Stimulated activated CD4-positive, alpha-beta T cell treated with anti-CD3 and anti-CD28 coated beads, Interleukin-12 subunit alpha, Interleukin-12 subunit beta, amount 100 ng/mL, for 48 hours (primary cell): Measurements from ENCODE around the gene SYPL1.

Experiments
- DNase-seq, 3 donors: peaks; one replicate each; pipeline ENCODE4 v3.0.0-alpha.2; 2020; ENCODE audit warnings: low read depth in 2 of 3, low spot score in 1 of 3

The SYPL1 gene

DNA sequence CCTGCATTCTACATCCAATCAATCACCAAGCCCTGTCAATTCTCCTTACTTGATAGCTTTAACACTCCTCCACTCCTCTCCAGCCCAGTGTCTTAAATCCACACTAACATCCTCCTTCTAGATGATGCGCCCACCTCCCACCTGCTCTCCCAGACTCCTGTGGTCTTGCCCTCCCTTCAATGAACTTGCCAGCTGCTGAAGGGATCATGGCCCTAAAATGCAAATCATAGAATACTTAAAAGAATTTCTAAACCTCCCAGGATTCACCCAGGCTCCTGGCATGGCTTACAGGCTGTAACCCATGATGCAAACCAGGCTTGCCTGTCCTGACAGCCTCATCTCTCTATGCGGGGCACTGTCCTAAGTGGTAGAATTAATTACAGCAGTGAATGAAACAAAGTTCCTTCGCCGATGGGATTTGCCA is 43.6 kb downstream of the SYPL1 start:
- no peak for DNase-seq

DNA sequence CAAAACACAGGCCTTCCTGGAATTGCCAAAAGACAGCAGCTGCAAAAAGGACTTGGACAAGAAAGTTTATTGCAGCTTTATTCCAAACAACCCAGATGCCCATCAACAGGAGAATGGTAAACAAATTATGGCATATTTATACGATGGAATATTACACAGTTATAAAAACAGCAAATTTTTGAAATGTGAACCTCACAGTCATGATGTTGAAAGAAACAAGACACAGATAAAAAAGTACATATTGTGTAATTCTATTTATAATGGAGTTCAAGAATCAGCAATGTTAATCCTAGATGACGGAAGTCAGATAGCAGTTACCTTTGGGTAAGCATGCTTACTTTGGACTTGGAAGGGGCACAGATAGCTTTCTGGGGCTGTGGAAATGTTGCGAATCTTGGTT is 44.4 kb downstream of the SYPL1 start:
- no peak for DNase-seq

- DNase-seq = no peak
Observed at GRCh38 chr7:106065575-106066500, 46.3 kb downstream of the SYPL1 start.

DNA sequence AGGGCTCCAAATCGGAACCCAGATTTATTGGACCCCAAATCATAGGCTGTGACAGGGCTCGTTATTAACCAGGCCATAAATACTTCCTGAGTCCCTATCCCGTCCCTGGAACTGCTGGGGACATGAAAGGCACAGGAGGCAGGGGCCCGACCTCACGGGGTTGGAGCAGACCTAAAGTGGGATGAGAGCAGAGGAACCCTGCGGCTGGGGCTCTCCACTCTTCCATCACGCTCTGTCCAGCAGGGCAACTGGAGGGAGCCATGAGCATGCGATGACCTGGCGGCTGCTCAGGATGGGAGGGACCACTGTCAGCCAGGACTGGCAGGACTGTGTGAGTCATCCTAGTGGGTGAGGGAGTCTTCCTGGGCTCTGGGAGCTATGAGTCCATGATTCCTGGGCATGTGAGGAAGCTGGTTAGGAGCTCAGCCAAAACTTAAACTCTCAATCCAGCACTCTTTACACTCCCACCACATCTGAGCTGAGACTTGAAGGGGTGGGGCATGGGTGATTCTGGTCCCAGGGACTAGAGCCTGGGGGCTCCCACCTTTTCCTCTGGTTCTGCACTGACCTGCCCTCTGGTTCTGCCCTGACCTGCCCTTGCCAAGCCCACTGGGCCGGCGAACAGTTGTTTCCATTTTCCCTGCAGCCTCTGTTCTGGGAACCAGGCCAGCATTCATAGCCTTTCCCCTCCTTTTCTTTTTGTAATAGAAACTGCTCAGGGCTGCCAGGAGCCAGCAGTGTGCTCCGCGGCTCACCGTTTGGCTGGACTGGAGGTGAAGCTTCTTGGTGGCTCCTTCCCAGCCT is 47.1 kb downstream of the SYPL1 start:
- no peak for DNase-seq

DNA sequence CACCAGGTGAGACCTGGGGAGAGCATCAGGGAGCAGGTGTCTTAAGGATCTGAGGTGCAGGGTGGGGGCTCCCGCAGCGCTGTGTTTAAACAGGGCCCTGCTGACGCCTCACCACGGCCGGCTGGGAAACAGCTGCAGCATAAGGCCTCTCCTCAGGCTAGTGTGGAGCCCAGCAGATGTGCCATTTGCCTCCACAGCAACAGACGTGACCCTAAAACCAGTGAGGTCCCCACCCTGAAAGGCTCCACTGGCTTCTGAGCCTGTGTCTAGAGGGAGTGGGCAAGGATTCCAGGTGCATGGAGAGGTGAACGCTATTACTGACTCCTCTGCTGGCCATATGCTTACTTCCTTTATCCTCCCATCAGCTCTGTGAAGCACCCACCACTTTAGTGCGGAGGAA is 47.8 kb downstream of the SYPL1 start:
- DNase-seq = no peak

DNA sequence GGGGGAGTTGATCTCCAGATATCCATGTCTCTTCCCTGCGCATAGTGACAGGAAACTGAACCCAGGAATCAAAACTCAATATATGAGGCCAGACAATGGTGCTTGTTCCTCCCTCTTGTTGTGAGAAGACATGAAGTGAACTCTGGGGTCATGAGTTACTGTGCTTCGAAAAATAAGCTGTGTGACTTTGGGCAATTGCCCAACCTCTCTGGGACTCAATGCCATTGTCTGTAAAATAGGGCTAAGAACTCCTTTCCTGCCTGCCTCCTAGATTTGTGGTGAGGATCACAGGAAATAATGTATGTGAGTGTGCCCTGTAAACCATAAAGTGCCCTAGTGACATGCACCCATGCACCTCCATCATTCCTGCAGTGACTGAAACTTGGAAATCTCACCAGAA is 48.4 kb downstream of the SYPL1 start:
- no peak for DNase-seq

- DNase-seq = no peak
Observed at GRCh38 chr7:106063024-106063423, 49.1 kb downstream of the SYPL1 start.

GRCh38 chr7:106062521-106062931 is 49.6 kb downstream of the SYPL1 start:
- DNase-seq = no peak

GRCh38 chr7:106062006-106062405 is 50.1 kb downstream of the SYPL1 start:
- no peak for DNase-seq

DNA sequence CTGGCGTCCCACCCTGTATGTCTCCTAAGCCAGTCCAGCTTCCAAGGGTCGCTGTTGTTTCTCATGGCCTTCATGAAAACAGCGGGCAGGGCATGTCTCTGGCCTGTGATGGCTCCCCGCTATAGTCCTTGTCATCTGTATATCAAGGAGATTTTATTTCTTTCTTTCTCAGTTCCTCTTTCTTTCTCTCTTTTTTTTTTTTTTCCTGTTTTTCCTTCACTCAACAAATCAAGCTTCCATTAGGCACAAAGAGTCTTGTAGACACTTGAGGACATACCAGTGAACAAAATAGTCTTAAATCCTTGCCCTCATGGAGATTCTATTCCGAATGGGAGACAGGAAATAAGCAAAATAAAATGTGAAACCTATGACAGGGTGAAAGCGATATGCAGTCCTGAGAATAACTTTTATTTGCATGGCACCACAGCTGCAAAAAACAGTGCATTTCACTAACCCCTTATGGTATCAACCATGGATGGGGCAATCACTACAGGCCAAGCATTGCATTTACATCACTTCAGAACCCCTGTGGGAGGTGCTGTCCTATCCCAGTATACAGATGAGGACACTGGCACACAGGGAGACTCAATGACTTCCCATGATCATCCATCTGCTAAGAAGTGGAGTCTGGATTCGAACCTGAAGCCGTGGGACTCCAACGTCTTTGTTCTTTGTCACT is 50.7 kb downstream of the SYPL1 start:
- DNase-seq = no peak

GRCh38 chr7:106060394-106060920 is 51.7 kb downstream of the SYPL1 start:
- no peak for DNase-seq

GRCh38 chr7:106059556-106059955 is 52.6 kb downstream of the SYPL1 start:
- DNase-seq = no peak

DNA sequence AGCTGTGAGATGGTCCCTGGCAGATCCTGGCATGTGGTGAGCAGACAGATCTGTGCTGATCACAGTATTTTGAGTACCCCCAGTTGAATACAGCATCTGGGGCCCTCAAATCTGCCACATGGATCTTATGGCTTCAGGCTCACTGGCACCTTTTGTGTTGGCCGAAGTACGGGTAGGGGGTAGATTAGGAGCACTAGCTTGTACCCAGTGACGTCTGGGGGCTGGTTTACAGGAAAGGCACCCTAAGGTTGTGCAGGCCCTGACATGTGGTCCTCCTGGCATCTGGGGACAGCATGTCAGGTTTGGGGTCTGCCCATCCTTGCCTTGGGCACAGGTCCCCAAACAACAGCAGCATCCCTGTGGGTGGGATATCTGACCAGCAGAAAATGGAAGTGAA is 53.2 kb downstream of the SYPL1 start:
- no peak for DNase-seq

DNA sequence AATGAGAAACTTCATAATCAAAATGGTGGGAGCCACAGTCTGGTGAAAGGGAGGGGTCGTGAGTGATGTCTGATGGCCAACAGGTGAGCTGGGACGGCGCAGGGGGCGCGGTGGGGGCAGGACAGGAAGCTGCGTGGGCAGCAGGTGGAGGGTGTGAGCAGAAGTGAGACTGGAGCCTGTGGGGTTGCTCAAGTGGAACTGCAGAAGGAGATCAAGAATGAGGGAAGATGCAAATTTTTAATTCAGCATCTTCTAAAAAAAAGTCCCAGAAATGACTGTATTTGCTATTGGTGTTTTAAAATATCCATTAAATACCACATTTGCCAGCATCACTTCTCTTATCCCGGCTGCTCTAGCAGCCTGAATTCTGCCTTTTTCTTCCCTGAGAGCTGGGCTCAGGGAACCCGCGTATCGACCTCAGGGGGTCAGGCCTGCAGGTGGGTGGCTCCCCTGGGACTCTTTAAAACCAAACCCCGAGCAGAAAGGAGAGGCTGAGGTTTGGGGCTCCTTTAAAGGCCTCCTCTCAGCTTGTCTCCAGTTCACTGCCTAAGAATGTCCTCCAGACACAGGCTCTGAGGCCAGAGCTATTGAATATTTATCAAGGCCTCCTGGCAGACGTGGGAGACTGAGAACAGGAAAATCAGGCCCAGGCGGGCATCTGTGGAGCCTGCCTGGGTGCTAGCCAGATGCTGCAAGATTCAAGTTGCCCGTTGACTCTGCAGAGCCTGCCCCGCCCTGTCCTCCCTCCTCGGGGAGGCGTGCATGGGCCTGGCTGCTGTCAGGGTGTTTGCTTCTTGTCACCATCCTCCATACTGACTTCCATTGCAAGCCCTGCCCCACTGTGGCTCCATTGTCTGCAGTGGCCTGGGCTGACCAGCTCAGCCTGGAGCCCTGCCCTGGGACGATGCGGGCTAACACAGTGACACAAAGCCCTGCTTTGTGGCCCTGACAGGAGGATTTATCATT is 53.9 kb downstream of the SYPL1 start:
- DNase-seq = no peak

DNA sequence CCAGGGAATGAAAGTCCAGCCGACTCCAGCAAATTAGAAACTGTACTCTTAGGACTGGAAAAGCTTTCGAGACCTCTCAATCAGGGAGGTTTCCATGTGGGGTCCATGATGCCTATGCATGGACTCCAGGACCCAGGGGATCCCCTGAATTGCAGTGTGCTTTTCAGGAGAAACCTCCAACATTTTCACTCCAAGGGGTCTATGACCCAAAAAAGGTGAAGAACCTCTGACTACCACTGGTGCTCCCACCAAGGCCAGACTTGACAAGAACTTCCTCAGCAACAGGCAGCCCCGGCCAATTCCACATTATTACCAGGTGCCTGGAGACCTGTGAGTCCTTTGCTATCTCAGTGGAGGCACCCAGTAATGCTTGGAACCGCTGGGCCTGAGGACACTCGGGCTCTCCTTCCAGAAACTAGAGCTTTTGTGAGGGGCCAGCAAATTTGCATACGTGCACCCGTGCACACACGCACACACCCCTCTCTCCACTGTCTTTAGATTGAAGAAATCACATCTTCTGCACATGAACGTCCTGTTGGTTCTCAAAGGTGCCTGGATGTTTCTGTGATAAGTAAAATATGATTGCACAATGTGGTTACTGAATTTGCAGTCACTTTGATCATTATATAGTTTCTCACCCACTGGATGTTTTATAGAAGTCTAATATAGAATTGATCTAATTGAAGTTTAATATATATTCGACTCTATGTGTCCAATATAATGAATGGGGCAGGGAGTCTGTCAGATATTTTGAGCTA is 54.7 kb downstream of the SYPL1 start:
- DNase-seq = no peak

DNA sequence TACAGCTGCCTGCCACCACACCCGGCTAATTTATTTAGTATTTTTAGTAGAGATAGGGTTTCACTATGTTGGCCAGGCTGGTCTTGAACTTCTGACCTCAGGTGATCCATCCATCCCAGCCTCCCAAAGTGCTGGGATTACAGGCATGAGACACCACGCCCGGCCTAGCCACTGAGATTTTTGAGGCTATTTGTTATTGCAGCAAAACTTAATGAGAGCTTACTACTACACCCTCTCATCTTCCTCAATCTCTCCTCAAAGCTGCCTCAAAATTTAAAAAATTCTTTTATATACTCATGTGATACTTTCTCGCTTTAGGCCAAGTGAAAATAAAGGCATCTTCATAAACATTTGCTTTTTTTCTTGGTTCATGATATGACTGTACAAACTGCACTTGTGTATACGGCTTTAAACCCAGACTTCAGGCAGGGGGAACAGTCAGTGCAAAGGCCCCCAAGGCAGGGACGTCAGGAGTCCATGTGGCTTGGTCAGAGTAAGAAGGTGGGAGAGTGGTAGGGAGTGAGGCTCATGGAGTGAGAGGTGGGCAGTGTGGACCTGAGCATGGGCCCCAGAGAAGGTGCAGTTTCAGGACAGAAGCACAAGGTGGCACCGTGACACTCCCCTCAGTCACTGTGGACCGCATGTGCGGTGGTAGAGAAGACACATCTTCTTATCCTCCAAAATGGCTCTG is 55.5 kb downstream of the SYPL1 start:
- peak; percentile 46 to 62 (median 47) for DNase-seq

DNA sequence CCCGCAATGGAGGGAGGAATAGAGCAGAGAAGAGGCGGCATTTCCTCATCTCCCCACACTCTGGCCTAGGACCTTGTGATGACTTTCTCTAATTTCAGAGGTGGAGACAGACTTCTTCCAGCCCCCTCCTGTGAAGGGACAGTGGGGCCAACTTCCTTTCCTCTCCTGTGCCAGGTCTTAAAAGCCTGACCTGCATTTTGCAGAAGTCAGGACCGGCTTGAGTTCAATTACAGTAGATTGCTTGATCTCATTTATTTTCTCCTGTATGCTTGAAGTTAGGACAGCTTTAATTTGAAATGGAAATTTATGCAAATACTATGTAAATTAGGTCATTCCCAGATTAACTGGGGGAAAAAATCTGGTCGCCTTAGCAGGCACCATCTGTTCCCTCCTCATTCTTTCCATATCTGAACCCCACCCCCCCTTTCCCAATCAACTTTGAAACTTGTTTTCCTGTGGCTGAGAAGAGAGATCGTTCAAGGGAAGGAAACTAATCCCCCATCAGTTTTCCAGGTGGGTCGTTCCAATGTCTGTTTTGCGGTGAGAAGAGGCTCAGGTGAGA is 57.1 kb downstream of the SYPL1 start:
- DNase-seq = no peak

- DNase-seq = no peak
Observed at GRCh38 chr7:106054156-106054910, 57.8 kb downstream of the SYPL1 start.
